HepG2 (cell line): Measurements from ENCODE around the gene XPC. TPM values are rescaled to one million over a fixed set of nuclear protein-coding genes. Genes with fewer than 3 reads are reported as not detected.

Experiments used
- ADNP ChIP-seq: sonication (generic); formaldehyde crosslinking; IDR thresholded peaks from 2 replicates; pipeline ENCODE4 v1.4.0; 2020; ENCODE audit warnings: missing genetic modification reagents
- HOXA3 ChIP-seq: sonication (generic); formaldehyde crosslinking; IDR thresholded peaks from 2 replicates; pipeline ENCODE4 v1.5.0; 2020; ENCODE audit warnings: missing genetic modification reagents
- KMT2A ChIP-seq: sonication (generic); formaldehyde crosslinking; IDR thresholded peaks from 2 replicates; pipeline ENCODE4 v1.4.0; 2020; ENCODE audit warnings: missing genetic modification reagents
- KMT2B ChIP-seq: IDR thresholded peaks from 2 replicates; pipeline ENCODE4 v1.6.1; 2016; ENCODE audit warnings: missing genetic modification reagents, missing compliant biosample characterization
- LBX2 ChIP-seq: sonication (generic); formaldehyde crosslinking; IDR thresholded peaks from 2 replicates; pipeline ENCODE4 v1.5.0; 2020; ENCODE audit warnings: missing genetic modification reagents, mild to moderate bottlenecking, borderline replicate concordance
- REPIN1 ChIP-seq: sonication (generic); formaldehyde crosslinking; IDR thresholded peaks from 2 replicates; pipeline ENCODE4 v1.8.0; 2022; ENCODE audit warnings: missing genetic modification reagents, low read depth, mild to moderate bottlenecking, borderline replicate concordance
- SUZ12 ChIP-seq: fragments of 150-350 bp; IDR thresholded peaks from 2 replicates; pipeline ENCODE4 v1.6.1; 2014; ENCODE audit warnings: low read depth, low read length
- TARDBP ChIP-seq: sonication (generic); formaldehyde crosslinking; IDR thresholded peaks from 2 replicates; pipeline ENCODE4 v1.8.0; 2022; ENCODE audit warnings: mild to moderate bottlenecking, missing genetic modification reagents
- THAP11 ChIP-seq: IDR thresholded peaks from 2 replicates; pipeline ENCODE4 v1.6.1; 2016; ENCODE audit warnings: missing biosample characterization, missing genetic modification reagents
- THAP8 ChIP-seq: sonication (generic); formaldehyde crosslinking; IDR thresholded peaks from 2 replicates; pipeline ENCODE4 v1.5.1; 2020; ENCODE audit warnings: missing genetic modification reagents, mild to moderate bottlenecking, borderline replicate concordance
- ZBTB7A ChIP-seq: sonication (generic); formaldehyde crosslinking; IDR thresholded peaks from 2 replicates; pipeline ENCODE4 v1.8.0; 2022; ENCODE audit warnings: mild to moderate bottlenecking, missing genetic modification reagents
- ZHX2 ChIP-seq, 2 experiments: sonication (generic) in 1 of 2; formaldehyde crosslinking in 1 of 2; IDR thresholded peaks; 2 replicates each; pipeline versions ENCODE4 v1.6.1 to v1.9.0; 2014 to 2022; ENCODE audit warnings: antibody characterized with exemption in 1 of 2, borderline replicate concordance in 1 of 2, inconsistent platforms in 1 of 2, low read depth in 1 of 2, missing genetic modification reagents in 1 of 2
- ZNF234 ChIP-seq: sonication (generic); formaldehyde crosslinking; conservative IDR thresholded peaks from 2 replicates; pipeline ENCODE4 v1.5.1; 2020; ENCODE audit warnings: mild to moderate bottlenecking, missing genetic modification reagents
- ZNF558 ChIP-seq: sonication (generic); formaldehyde crosslinking; IDR thresholded peaks from 2 replicates; pipeline ENCODE4 v1.9.0; 2022; ENCODE audit warnings: mild to moderate bottlenecking, missing genetic modification reagents, borderline replicate concordance
- ZNF598 ChIP-seq: sonication (generic); formaldehyde crosslinking; IDR thresholded peaks from 2 replicates; pipeline ENCODE4 v1.5.1; 2020; ENCODE audit warnings: mild to moderate bottlenecking, missing genetic modification reagents, borderline replicate concordance
- ZNF687 ChIP-seq: sonication (generic); formaldehyde crosslinking; IDR thresholded peaks from 2 replicates; pipeline ENCODE4 v1.5.1; 2020; ENCODE audit warnings: mild to moderate bottlenecking, missing genetic modification reagents, moderate library complexity
- ZNF83 ChIP-seq: sonication (generic); formaldehyde crosslinking; IDR thresholded peaks from 2 replicates; pipeline ENCODE4 v1.4.0; 2020; ENCODE audit warnings: missing genetic modification reagents, mild to moderate bottlenecking, borderline replicate concordance
- ZSCAN25 ChIP-seq: sonication (generic); formaldehyde crosslinking; IDR thresholded peaks from 2 replicates; pipeline ENCODE4 v1.8.0; 2022; ENCODE audit warnings: mild to moderate bottlenecking, missing genetic modification reagents
- ZSCAN9 ChIP-seq: IDR thresholded peaks from 2 replicates; pipeline ENCODE4 v1.6.1; 2016; ENCODE audit warnings: borderline replicate concordance
- polyA plus RNA-seq, 8 experiments: library from polyadenylated mRNA; depleted of rRNA in 3 of 8; stranded (reverse) in 7 of 8; unstranded in 1 of 8; fragments of >200 nt; fragmentation: Illumina TruSeq in 4 of 8; extraction: Trizol in 4 of 8; gene quantifications; 2 replicates each; pipeline versions ENCODE4 v1.2.1 to v1.2.3, GENCODE V29; 2011 to 2016; ENCODE audit warnings: low read depth in 4 of 8, missing spikeins in 1 of 8, mixed read lengths in 1 of 8; ENCODE audit not compliant: insufficient read depth in 1 of 8
- total RNA-seq, 5 experiments: library from RNA; depleted of rRNA; stranded (reverse); fragments of >200 nt; fragmentation: Illumina TruSeq; extraction: Trizol; gene quantifications; 2 replicates each; pipeline ENCODE4 v1.2.3, GENCODE V29; 2016; ENCODE audit warnings: low read depth in 1 of 5

The XPC gene
- total and polyA plus RNA-seq, 2 of the 13 experiments (the other 11 are each of a cell fraction or from before 2014, with no cell fraction given): 9.4 to 24.1 TPM

- TF ChIP-seq ZNF83 (CRISPR knock-in tag) (no peak), KMT2B (CRISPR knock-in tag) (peak; percentile 61), ZBTB7A (CRISPR knock-in tag) (0 out of 2 replicates have a peak, but pooled peaks have one; percentile 25), ZHX2 (IDR thresholded peaks at IDR 0.05; ENCODE audit: low read depth) (0 out of 2 replicates have a peak, but pooled peaks have one; percentile 60), ZHX2 (CRISPR knock-in tag; IDR thresholded peaks at IDR 0.05; ENCODE audit: borderline replicate concordance) (no peak; the same call in 1 of the 2 replicates), REPIN1 (0 out of 2 replicates have a peak, but pooled peaks have one; percentile 9), KMT2A (CRISPR knock-in tag) (peak; percentile 71; the same call in 1 of the 2 replicates), SUZ12 (no peak), ADNP (CRISPR knock-in tag) (no peak), THAP8 (CRISPR knock-in tag) (no peak), ZNF558 (no peak), THAP11 (CRISPR knock-in tag) (no peak), ZSCAN25 (0 out of 2 replicates have a peak, but pooled peaks have one; percentile 15), ZNF234 (CRISPR knock-in tag) (no peak), TARDBP (0 out of 2 replicates have a peak, but pooled peaks have one; percentile 5), LBX2 (CRISPR knock-in tag) (no peak), ZSCAN9 (CRISPR knock-in tag) (peak; percentile 34; the same call in 1 of the 2 replicates), HOXA3 (CRISPR knock-in tag) (peak; percentile 32), ZNF598 (CRISPR knock-in tag) (no peak), ZNF687 (no peak; the same call in 1 of the 2 replicates)
Observed at GRCh38 chr3:14124223-14124614, 54.2 kb downstream of the XPC start (continued).
